Endothelial cell of umbilical vein (primary cell): ENCODE measurements around the gene JMJD7. TPM values are rescaled to one million over a fixed set of nuclear protein-coding genes. Genes with fewer than 3 reads are reported as not detected.
A peak's percentile ranks its signal among the peaks of the same experiment; 100 is the strongest.

Source experiments
- BruUV-seq: library from RNA; stranded (reverse); fragments of 400-500 nt; replicated peaks from 2 replicates; lab custom pipeline; 2021; lab: Mats Ljungman, UMichigan
- CTCF ChIA-PET: fragments of 300-600, 350-600 bp; sonication (Branson Sonifier 250); formaldehyde crosslinking; loops from one replicate; lab custom pipeline; 2021; ENCODE audit warnings: antibody characterized with exemption, inconsistent platforms; lab: Charles Lee
- POLR2A ChIA-PET: fragments of 300-600, 350-600 bp; sonication (Branson Sonifier 250); formaldehyde crosslinking; loops from one replicate; lab custom pipeline; 2021; ENCODE audit warnings: antibody characterized with exemption, inconsistent platforms; lab: Charles Lee
- DNase-seq: peaks from one replicate; pipeline ENCODE4 v3.0.0-alpha.2; 2011; ENCODE audit warnings: low read depth, low spot score
- FAIRE-seq: peaks from 2 replicates; lab custom pipeline; 2011; peaks lifted over from hg19 to GRCh38; lab: Jason Lieb, UNC
- H2AFZ ChIP-seq: 2 replicates; pipeline ENCODE4 v1.6.0; 2012; ENCODE audit warnings: low read depth, low read length, control low read depth, inconsistent platforms
- H3K27ac ChIP-seq: 2 replicates; pipeline ENCODE4 v1.5.1; 2011; ENCODE audit warnings: low read depth, mild to moderate bottlenecking, control low read depth, low read length, moderate library complexity; ENCODE audit not compliant: insufficient read depth
- H3K27me3 ChIP-seq, 2 experiments: 2 replicates each; pipeline versions ENCODE4 v1.6.0 to v1.6.1; 2011; ENCODE audit warnings: low read length in 2 of 2, mixed read lengths in 1 of 2; ENCODE audit not compliant: control insufficient read depth in 2 of 2, insufficient read depth in 2 of 2
- H3K36me3 ChIP-seq, 2 experiments: 2 replicates in 1 of 2; 3 replicates in 1 of 2; pipeline ENCODE4 v1.5.1; 2011; ENCODE audit warnings: low read length in 2 of 2, mild to moderate bottlenecking in 1 of 2, moderate library complexity in 1 of 2; ENCODE audit not compliant: control insufficient read depth in 2 of 2, insufficient read depth in 2 of 2; ENCODE audit errors: extremely low read depth in 1 of 2
- H3K4me1 ChIP-seq: 3 replicates; pipeline ENCODE4 v1.5.1; 2011; ENCODE audit warnings: mild to moderate bottlenecking, low read length; ENCODE audit not compliant: control insufficient read depth, insufficient read depth; ENCODE audit errors: extremely low read depth
- H3K4me2 ChIP-seq: 2 replicates; pipeline ENCODE4 v1.6.1; 2011; ENCODE audit warnings: low read length, control low read depth, mixed read lengths; ENCODE audit not compliant: insufficient read depth
- H3K4me3 ChIP-seq, 3 experiments: fragments of 200-600 bp in 1 of 3; sonication (generic), shearing (Covaris generic) in 1 of 3; replicated peaks in 1 of 3; 2 replicates each; pipeline ENCODE4 v1.5.1; 2011 to 2016; ENCODE audit warnings: control low read depth in 3 of 3, low read length in 3 of 3, mild to moderate bottlenecking in 2 of 3, inconsistent platforms in 1 of 3, low read depth in 1 of 3, moderate library complexity in 1 of 3; ENCODE audit not compliant: insufficient read depth in 1 of 3
- H3K79me2 ChIP-seq: 2 replicates; pipeline ENCODE4 v1.6.0; 2012; ENCODE audit warnings: low read length, inconsistent platforms; ENCODE audit not compliant: control insufficient read depth, insufficient read depth
- H3K9ac ChIP-seq: replicated peaks from 2 replicates; pipeline ENCODE3; 2011; ENCODE audit warnings: low read length, control low read depth; ENCODE audit not compliant: insufficient read depth; ENCODE audit errors: extremely low read depth
- H3K9me1 ChIP-seq: replicated peaks from 3 replicates; pipeline ENCODE4 v1.6.0; 2011; ENCODE audit warnings: mild to moderate bottlenecking, low read length; ENCODE audit not compliant: control insufficient read depth, insufficient read depth; ENCODE audit errors: extremely low read depth
- H3K9me3 ChIP-seq: replicated peaks from 2 replicates; pipeline ENCODE4 v1.5.1; 2012; ENCODE audit warnings: low read length, inconsistent platforms; ENCODE audit not compliant: control insufficient read depth, insufficient read depth
- H4K20me1 ChIP-seq: replicated peaks from 2 replicates; pipeline ENCODE3; 2011; ENCODE audit warnings: mild to moderate bottlenecking, low read length; ENCODE audit not compliant: control insufficient read depth, insufficient read depth; ENCODE audit errors: extremely low read depth
- EZH2 ChIP-seq: IDR thresholded peaks from 2 replicates; pipeline ENCODE4 v1.6.1; 2012; ENCODE audit warnings: borderline replicate concordance, low read depth, mild to moderate bottlenecking, moderate library complexity, low read length, inconsistent platforms; ENCODE audit not compliant: severe bottlenecking
- FOS ChIP-seq: IDR thresholded peaks from 2 replicates; pipeline ENCODE4 v1.6.1; 2011; ENCODE audit warnings: mild to moderate bottlenecking, low read length, moderate library complexity, borderline replicate concordance; ENCODE audit not compliant: insufficient read depth
- GATA2 ChIP-seq: IDR thresholded peaks from 2 replicates; pipeline ENCODE4 v1.7.0; 2011; ENCODE audit warnings: low read depth, mild to moderate bottlenecking, moderate library complexity, mixed read lengths, low read length; ENCODE audit not compliant: insufficient read length, insufficient read depth
- JUN ChIP-seq: IDR thresholded peaks from 2 replicates; pipeline ENCODE4 v1.6.1; 2011; ENCODE audit warnings: borderline replicate concordance, low read depth; ENCODE audit not compliant: insufficient read length, insufficient read depth
- MYC ChIP-seq: IDR thresholded peaks from one replicate; pipeline ENCODE4 v1.6.1; 2011; ENCODE audit warnings: mild to moderate bottlenecking, low read depth, low read length
- POLR2A ChIP-seq: IDR thresholded peaks from 2 replicates; pipeline ENCODE4 v1.6.1; 2012; ENCODE audit warnings: low read depth, mild to moderate bottlenecking, control low read depth, low read length
- POLR2AphosphoS5 ChIP-seq: IDR thresholded peaks from 2 replicates; pipeline ENCODE4 v1.6.1; 2012; ENCODE audit warnings: low read depth, mild to moderate bottlenecking, control low read depth, low read length, moderate library complexity; ENCODE audit not compliant: insufficient read depth
- dilution Hi-C: fragments of 300-500 bp; cut with MboI; formaldehyde crosslinking; loops from one replicate; pipeline ENCODE4 v1.15.0; 2019; ENCODE audit warnings: low sequenced_read_pairs; ENCODE audit not compliant: extremely low pct_ligation_motif_present
- intact Hi-C: fragments of 100-400 bp; cut with micrococcal nuclease; formaldehyde crosslinking; loops from one replicate; pipeline ENCODE4 v1.10.0; 2022
- polyA plus RNA-seq, 4 experiments: library from polyadenylated mRNA; depleted of rRNA in 3 of 4; stranded (reverse) in 3 of 4; unstranded in 1 of 4; fragments of >200 nt; gene quantifications; 2 replicates each; pipeline versions ENCODE4 v1.2.1 to v1.2.3, GENCODE V29; 2011 to 2012; ENCODE audit warnings: missing spikeins in 1 of 4
- total RNA-seq: library from RNA; stranded (reverse); gene quantifications from 2 replicates; pipeline ENCODE4 v1.2.3, GENCODE V29; 2021
- TF ChIP-seq, protein P1 (sequence below): IDR thresholded peaks from 2 replicates; pipeline ENCODE4 v1.6.1; 2011; ENCODE audit not compliant: insufficient read depth, insufficient read length

The JMJD7 gene
- total and polyA plus RNA-seq, 2 donors (not counting 3 experiments of a cell fraction or from before 2014, with no cell fraction given) = 7.3 to 11.4 TPM

DNA sequence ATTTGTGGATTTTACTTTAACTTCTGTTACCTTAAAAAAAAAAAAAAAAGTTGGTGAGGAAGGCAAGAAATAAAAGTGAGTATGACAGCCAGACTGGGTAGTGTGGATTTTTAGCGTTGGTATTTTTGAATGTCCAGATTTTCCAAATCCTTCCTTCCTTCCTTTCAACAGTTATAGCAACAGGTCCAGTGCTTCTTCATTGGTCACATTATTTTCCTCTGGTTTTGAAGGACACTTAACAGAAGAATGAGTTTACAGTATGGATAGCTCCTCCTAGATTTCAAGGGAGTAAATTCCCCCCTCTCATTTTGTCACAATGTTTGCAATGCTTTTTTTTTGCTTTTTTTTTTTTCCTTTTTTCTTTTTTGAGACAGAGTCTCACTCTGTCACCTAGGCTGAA lies 47.2 kb upstream of the JMJD7 start:
- dilution Hi-C loops = no loop called here
- H3K27ac ChIP-seq = peak overlapping the region; percentile 38
- peak; percentile 39 for DNase-seq
- H3K4me3 ChIP-seq = no peak overlapping the region
- H3K4me2 ChIP-seq = peak overlapping the region; percentile 36
- H3K27me3 ChIP-seq = no peaks in the 10 kb centered on the region
- H3K9ac ChIP-seq = no peak overlapping the region
- no TSS peak for BruUV-seq
- intact Hi-C loops = no loop called here
- no peaks in the 10 kb centered on the region for H3K36me3 ChIP-seq
- no peak for FAIRE-seq
- H3K79me2 ChIP-seq = peaks cover 82% of the 10 kb centered on the region
- H4K20me1 ChIP-seq = no peaks in the 10 kb centered on the region
- TF ChIP-seq EZH2 = no peak
- no peak for TF ChIP-seq GATA2
- no peak for TF ChIP-seq FOS
- no peak for TF ChIP-seq POLR2AphosphoS5
- TF ChIP-seq, protein P1, sequence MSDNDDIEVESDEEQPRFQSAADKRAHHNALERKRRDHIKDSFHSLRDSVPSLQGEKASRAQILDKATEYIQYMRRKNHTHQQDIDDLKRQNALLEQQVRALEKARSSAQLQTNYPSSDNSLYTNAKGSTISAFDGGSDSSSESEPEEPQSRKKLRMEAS = no peak
- no peak for TF ChIP-seq MYC
- TF ChIP-seq POLR2A = no peak
- TF ChIP-seq JUN = no peak
- CTCF ChIA-PET = interaction anchor here (0.7 to 13.5 kb wide), 4 partner anchors 9 to 1637 kb away, joined by 3 to 754 read pairs (median 111); no protein-coding TSS in a partner anchor
- peaks cover 51% of the 10 kb centered on the region for H3K4me1 ChIP-seq
- POLR2A ChIA-PET = interaction anchor here (0.6 kb wide), 1 partner anchor 13 kb away, joined by 3 read pairs; no protein-coding TSS in a partner anchor
- no peaks in the 10 kb centered on the region for H3K9me3 ChIP-seq
- H2AFZ ChIP-seq = no peak overlapping the region
- H3K9me1 ChIP-seq = no peaks in the 10 kb centered on the region
